ELR (cell line): ENCODE measurements around the gene ANK3.
A peak's percentile ranks its signal among the peaks of the same experiment; 100 is the strongest.

Source experiments
- DNase-seq: peaks from one replicate; pipeline ENCODE4 v3.0.0-alpha.2; 2015; ENCODE audit warnings: low read depth

ANK3 gene

GRCh38 chr10:60224066-60224705, 165.5 kb downstream of the ANK3 start:
- DNase-seq: no peak

GRCh38 chr10:60222047-60222446, 167.6 kb downstream of the ANK3 start:
- no peak for DNase-seq

GRCh38 chr10:60212195-60212594, 177.5 kb downstream of the ANK3 start:
- no peak for DNase-seq

- peak; percentile 32 for DNase-seq
Observed at GRCh38 chr10:60209874-60210570, 179.7 kb downstream of the ANK3 start.

- peak; percentile 58 for DNase-seq
Observed at GRCh38 chr10:60208676-60209269, 180.9 kb downstream of the ANK3 start.

- no peak for DNase-seq
Observed at GRCh38 chr10:60207894-60208293, 181.8 kb downstream of the ANK3 start.

- peak; percentile 14 for DNase-seq
Observed at GRCh38 chr10:60206735-60207134, 182.9 kb downstream of the ANK3 start.

GRCh38 chr10:60205741-60206140, 183.9 kb downstream of the ANK3 start:
- no peak for DNase-seq

GRCh38 chr10:60203993-60204618, 185.6 kb downstream of the ANK3 start:
- DNase-seq: peak; percentile 51

- DNase-seq: no peak
Observed at GRCh38 chr10:60200682-60201053, 189.0 kb downstream of the ANK3 start.

GRCh38 chr10:60200012-60200681, 189.5 kb downstream of the ANK3 start:
- DNase-seq: no peak

GRCh38 chr10:60197206-60197605, 192.5 kb downstream of the ANK3 start:
- DNase-seq: no peak

- no peak for DNase-seq
Observed at GRCh38 chr10:60194421-60194820, 195.3 kb downstream of the ANK3 start.

- no peak for DNase-seq
Observed at GRCh38 chr10:60192946-60193345, 196.7 kb downstream of the ANK3 start.

GRCh38 chr10:60189861-60190475, 199.7 kb downstream of the ANK3 start:
- no peak for DNase-seq

- DNase-seq: no peak
Observed at GRCh38 chr10:60188548-60188947, 201.1 kb downstream of the ANK3 start.

- no peak for DNase-seq
Observed at GRCh38 chr10:60187691-60188090, 202.0 kb downstream of the ANK3 start.

GRCh38 chr10:60186315-60187071, 203.2 kb downstream of the ANK3 start:
- DNase-seq: no peak

- no peak for DNase-seq
Observed at GRCh38 chr10:60185421-60185820, 204.3 kb downstream of the ANK3 start.

- no peak for DNase-seq
Observed at GRCh38 chr10:60182691-60183090, 207.0 kb downstream of the ANK3 start.

GRCh38 chr10:60176925-60177324, 212.8 kb downstream of the ANK3 start:
- no peak for DNase-seq
